Right hindlimb (tissue), 1 donor: ENCODE measurements around the gene LRP1B.

Experiments
- DNase-seq: peaks from one replicate; pipeline ENCODE4 v3.0.0-alpha.2; 2018

Gene LRP1B

DNA sequence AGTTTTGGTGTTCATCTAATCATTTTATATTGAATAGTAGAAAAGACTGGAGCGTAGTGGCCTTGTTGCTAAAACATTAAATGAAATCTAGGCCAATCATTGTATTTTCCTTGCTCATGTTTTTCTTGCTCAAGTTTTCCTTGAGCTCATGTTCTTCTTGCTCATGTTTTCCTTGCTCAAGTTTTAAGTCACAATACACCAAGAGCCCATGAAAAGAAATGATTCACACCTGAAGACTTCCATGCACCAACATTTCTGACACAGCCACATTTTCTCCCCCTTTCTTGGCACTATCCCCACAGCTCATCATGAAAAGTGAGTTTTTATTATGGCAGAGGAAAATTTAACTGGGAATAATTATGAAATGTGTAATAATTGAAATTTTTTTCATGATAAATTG is 92.0 kb downstream of the LRP1B start:
- no peak for DNase-seq

DNA sequence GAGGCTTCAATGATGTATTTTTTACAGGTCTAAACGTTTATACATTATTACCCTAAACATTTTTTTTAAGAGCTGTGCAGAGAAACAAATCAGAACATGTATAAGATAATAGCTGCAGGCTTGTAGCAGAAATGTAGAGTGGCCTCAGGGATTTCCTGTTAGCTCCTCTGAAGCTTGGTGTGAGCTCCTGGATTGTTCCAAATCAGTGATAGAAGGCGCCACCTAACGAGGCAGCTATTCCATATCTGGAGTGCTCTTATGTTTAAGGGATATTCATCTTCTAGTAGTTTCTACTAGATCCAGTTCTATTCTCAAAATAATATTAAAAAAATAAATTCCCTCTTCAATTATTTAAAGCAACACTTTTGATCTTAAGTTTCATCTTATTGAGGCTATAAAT is 93.1 kb downstream of the LRP1B start:
- DNase-seq, result no peak

DNA sequence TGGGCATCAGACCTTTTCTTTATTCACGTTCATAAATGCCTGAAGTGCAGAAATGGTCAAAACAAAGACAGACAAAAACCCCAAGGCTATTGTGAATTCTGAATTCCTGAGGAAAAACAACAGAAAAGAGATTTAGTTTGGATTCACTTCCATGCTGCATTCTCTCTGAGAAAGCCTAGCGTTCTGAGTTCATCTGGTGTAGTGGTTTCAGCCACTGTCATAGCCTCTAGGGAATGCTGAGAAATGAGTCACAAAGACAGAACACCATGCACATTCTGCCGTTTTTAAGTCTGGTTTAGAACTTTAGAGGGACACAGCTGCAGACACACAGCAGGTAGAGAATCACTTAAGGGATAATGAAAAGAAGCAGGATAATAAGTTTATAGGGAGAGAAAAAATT is 93.8 kb downstream of the LRP1B start:
- DNase-seq, result no peak

DNA sequence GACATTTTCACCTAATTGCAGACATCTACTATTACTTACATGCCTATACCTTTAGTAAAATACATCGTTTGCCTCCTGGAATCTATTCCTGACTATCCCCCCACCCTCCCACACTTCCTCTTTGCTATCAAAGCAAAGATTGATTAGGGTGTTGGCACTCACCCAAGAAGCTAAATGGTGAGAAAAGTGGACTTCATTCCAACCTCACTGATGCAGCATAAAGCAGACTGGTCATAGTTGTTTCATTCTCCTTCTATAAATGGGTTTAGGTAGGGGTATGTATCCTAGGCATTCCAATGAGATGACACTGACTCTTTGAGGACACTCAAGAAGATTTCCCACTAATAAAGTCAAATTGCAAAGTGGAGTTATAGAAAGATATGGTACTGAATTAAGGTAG is 97.4 kb downstream of the LRP1B start:
- no peak for DNase-seq

DNA sequence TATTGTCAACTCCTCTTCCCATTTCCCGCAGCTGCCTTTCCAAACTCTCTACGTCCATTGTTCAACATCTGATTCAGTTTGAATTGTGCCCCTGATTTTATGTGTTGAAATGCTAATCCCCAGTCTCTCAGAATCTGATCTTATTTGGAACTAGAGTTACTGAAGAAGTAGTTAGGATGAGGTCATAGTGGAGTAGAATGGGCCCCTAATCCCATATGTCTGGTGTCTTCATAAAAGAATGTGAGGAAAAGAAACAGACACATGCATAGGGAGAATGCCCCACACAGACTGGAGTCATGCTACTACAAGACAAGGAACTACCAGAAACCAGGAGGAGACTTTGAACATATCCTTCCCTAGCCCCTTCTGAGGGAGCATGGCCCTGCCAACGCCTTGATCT is 99.2 kb downstream of the LRP1B start:
- DNase-seq, result no peak

DNA sequence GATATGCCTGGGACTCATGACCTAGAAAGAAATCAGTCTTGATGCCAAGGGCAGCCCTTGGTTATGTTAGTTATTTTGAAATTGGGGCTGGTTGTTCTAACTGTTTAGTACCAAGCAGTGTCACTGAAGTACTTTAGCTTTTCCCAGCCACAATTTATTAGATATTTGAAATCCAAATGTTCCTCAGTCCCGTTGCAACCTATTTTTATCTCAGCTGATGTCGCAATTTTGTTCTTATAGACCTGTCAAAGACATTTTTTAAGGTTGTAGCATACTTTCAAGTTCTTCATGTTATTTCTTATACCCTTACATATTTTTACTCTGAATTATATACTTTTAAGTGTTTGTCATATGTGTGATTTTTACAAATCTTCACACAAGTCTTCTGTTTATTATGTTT is 100.1 kb downstream of the LRP1B start:
- no peak for DNase-seq

DNA sequence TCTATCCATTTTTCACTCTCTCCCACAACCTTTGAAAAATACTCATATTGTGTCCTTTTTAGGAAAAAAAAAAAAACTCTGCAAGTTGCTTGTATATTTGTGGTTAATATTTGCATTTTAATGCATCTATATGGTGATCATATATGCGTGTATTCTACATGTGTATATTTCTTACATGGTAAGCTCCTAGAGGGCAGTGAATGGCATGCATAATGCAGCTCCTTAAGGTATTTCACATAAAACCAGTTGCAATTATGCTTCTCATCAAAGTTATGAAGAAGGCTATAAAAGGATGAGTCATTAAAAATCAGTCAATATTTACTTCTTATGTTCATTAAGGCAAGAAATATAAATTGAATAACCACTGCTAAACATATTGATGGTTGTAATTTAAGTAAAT is 100.8 kb downstream of the LRP1B start:
- DNase-seq, result no peak

DNA sequence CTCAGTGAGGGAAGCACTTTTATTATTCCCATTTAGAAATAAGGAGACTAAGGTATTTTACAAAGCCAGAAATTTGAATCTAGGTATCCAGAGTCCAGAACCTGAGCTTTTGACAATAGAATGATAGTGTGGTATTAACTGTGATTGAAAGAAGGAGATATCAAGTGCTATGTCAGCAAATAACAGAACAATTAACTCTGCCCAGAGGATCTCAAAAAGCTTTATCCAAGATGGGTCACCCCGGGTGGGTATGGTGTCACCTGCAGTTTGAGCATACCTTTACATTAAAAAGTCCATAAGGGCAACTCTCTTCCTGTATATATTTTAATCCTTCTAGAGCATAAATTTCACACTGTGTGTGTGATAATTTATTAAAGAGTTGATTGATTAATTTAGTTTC is 105.4 kb downstream of the LRP1B start:
- DNase-seq, result no peak

DNA sequence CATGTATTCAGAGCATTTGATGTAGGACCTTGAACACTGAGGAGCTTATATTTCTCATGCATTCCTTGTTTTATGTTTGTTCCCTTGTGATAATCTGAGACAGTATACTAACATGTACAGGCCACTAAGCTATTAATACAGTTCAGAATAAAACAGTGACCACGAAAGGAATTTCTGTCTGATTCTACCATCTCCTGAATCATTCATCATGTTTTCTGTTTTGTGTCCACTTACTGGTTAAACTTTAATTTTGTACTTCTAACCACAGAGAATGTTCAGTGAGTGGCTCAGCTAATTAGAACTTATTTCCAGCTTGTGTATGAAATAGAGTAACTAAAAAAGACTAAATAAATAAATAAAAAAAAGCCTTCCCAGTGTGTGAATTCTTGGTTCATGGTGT is 110.4 kb downstream of the LRP1B start:
- no peak for DNase-seq

DNA sequence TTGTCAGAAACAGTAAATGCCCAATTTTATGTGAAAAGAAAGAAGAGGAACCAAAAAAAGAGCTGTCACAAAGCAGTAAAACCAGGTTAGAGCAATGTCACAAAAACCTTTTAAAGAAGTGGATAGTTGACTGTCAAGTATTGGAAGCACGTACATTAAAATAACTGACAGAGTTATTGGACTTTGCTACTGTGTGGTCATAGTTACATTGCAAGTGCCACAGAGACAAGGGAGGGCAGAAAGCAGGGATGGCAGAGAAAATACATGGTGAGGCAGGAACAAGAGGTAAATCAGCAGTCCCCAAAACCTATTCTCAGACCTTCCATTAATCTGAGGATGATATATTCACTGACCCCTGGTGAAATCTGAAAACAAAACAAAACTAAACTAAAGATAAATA is 116.3 kb downstream of the LRP1B start:
- no peak for DNase-seq

DNA sequence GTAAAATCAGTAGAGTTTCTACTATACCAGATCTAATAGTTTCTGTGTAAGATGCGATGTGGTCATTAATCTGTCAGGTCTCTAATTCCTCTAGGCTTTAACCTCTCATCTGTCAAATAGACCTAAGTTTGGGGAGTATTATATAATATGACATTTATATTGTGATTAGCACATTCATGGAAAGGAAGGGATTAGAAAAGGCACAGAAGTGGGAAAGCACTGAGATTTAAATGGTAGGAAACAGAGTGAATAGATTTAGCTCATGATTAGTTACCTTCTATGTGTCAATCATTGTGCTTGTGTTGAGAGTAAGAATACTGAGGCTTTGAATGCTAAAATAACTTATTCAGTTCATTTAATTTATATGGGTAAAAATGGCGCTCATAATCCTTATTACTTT is 118.0 kb downstream of the LRP1B start:
- no peak for DNase-seq

DNA sequence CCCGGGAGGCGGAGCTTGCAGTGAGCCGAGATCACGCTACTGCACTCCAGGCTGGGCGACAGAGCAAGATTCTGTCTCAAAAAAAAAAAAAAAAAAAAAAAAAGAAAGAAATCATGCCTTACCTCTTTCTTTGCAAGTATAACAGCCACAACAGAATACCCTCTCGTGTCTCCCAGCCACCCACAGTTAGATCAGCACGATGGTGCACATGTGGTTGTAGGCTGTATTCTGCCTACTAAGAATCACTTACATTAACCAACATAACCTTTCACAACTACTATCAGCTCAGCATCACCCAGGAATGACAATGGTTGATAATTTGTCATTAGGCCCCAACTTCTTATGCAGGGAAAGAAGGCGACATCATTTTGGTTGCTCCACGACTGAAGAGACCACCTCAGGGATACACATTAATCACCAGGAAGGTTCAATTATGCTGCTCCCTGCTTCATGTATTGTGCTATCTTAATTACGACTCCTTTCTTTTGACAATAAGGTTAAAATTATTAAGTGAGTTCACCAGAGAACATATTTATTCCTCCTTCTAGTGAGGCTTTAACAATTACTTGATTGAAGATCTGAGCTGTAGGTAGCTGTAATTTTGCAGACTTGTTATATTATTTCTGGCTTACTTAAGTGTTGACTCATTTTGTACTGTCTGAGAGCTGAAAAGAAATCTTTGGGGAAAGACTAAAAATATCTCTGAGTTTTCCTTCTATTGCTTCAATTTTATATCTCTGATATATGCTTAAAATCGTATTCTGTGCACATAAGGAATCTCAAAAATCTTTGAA is 120.1 kb downstream of the LRP1B start:
- no peak for DNase-seq

DNA sequence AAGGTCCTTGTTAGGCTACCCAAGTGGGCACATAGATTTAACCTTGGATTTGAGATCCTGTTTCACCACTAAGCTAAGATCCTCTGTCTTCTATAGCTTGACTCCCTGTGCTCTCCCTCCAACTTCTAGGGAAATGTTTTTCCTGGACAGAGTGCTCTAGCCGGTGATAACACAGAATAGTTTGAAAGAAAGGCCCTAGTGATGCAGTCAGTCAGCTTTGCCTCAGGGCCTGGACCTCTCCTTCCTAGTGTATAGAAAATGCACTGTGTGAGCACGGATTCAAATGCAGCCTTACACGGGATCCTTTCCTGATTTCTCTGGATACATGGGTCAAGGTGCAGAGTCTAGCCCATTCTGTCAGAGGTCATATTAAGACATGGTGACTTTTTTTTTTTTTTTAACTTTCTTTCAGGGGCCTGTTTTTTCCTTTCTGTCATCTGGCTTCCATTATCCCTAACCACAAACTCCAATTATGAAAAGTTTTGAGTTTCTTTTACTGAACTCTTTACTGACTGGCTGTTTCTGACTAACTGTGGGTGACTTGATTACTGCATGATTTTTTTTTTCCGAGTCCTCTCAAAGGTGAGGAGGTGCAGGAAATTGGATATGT is 122.6 kb downstream of the LRP1B start:
- no peak for DNase-seq

DNA sequence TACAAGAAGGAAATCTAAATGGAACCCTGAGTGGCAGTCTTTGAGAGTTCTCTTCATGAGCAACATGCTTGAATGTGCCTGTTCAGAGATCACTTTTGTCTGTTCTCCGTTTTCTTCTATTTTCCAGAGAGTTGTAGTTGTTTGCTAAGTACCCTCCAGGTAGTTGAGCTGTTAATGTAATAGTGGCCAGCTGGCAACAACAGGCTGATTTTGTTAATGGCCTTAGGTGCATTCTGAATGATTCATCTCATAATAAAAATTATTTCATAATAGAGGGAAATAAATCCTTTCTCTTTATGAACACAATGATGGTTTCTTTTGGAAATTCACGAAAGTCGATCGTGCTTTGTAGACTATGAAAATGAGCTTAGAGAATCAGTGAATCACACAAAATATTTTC is 136.8 kb downstream of the LRP1B start:
- no peak for DNase-seq

DNA sequence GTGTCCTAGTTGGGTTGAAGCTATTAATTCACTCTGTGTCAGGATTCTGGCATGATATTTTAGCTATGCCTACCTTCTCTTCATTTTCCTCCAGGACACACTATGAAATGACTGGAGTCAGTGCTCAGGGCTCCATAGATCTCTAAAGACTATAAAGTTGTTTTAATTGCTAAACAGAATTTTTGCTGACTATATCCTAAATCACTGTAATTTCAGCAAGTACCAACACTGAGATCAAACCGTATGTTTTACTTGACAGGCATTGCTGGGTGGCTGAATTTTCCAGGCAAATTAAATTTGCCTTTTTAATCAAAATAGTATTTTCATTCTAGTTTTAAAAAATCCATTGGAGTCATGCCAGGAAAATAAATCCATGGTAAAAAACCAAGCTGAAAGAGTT is 138.1 kb downstream of the LRP1B start:
- no peak for DNase-seq

DNA sequence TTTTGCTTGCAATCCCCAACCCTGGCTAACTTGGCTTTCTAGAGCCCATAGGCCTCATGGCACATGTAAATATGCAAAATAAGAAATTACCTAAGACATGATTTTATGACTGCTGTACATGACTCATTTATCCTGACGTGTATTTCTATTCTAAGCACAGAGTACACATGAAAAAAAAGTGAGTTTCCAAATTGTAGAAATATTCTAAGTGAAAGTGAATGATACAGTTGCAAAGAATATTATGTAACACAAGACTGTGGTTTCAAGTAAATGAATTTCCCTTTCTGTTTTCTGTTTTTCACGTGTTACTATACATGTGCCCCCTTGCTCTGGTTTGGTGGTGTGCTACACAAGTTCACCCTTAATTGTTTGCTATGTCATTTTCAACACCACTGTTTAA is 162.4 kb downstream of the LRP1B start:
- DNase-seq, result no peak

DNA sequence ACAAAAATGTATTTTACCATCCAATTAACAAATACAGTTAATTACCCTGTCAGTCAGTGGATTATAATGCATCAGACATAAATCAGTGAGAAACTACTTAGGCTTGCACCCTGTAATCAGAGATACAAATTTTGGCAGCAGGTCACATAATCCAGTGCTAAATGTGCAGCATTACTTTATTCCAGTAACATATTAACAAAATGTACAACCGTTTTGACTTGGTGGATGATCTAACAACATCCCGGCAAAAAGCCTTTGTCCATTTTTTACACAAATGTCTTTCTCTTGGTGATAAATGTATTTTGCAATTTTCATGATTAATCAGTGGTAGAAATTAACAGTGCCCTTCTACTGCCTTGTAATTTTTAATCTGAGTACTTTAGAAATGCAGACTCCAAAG is 162.8 kb downstream of the LRP1B start:
- no peak for DNase-seq

DNA sequence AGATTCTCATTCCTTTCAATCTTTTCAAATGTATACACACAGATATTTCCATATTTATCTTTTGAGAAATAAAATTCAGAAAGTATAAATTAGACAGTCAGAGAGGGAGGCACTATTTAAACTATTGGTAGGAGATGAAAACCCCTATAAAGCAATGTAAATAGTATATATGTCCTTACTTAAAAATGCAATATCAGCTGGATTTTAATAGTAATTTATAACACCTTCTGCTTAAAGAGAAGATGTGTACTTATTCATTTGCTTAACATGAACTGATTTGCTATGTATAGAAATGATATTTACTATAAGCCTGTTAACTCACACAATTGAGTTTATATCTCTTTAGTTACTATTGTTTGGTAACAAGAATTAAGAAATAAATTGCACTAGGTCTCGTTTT is 163.3 kb downstream of the LRP1B start:
- DNase-seq, result no peak

DNA sequence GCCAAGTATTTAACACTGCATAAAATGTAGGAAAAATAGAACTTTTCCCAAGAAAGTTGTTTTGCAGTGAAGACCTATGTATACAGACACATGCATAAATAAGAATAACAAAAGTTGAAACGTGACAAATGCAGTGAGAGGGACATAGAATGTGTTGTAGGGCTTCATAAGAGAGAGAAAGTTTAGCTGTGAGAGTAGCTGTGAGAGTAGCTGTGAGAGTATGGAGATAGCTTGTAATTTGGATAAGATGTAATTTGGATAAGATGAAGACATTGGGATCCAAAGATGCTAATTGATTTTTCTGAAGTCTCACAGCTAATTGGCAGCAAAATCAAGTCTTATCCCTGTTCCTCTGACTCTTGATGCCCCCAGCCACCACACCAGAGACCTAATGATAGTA is 170.9 kb downstream of the LRP1B start:
- DNase-seq, result no peak

DNA sequence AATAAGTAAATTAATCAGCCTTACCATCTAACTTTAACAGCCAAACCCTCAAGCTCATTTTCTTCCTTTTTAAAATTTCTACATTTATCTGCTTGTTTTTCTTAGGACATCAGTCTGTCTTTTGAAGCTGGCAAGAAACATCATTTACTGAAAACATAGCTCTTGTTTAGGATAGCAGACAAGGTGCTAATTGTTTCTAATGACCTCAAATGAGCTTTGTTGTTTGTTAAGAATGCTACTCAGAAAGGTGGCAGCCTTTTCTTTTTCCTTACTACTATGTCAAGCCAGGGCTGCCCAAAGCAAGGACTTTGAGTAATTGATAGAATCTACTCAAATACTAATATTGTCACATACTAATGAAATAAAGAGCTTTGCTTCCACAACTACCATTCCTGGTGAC is 171.8 kb downstream of the LRP1B start:
- DNase-seq, result no peak

DNA sequence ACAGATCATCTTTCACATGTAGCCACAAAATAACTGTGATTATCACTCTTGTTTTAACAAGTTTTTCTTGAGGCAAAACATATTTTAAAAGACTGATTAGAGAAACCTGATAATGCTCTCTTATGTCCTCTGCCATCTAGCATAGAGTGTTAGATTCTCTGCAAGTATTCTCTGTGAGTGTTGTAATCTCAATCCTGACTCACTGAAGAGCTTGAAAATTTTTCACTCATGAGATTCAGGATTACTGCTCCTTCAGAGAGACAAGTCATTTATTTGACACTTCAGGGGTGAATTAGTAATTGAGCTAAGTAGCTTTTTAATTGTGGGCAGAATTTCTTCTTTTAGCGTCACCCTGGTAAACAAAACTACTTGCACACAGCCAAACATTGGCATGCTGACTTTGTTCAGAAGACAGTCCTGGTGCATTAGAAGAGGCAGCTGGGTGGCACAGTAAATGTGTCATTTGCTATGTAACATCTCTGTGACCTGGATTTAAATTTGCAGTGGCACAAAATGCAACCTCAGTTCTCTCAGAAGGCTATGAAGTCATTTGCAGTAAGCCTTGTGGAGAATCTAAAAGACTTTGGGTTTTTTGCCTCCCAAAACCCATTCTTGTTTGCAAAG is 172.9 kb downstream of the LRP1B start:
- no peak for DNase-seq

DNA sequence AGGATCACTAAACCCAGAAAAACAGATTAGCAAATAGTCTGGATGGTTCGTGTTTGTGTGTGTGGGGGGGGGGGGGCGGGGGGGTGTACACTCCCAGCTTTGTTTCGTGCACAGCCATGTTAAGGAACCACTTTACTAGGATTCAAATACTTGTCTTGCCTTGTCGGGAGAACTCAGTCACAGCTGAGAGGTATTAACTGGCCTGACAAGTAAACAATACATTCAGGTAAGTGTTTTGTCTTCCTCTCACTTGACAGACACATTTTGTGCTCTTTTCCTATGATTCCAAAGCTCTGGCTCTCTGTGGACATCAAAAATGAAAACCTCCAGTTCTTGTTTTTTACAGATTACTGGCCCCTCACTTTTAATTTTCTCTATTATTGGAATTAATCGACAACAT is 173.5 kb downstream of the LRP1B start:
- no peak for DNase-seq

DNA sequence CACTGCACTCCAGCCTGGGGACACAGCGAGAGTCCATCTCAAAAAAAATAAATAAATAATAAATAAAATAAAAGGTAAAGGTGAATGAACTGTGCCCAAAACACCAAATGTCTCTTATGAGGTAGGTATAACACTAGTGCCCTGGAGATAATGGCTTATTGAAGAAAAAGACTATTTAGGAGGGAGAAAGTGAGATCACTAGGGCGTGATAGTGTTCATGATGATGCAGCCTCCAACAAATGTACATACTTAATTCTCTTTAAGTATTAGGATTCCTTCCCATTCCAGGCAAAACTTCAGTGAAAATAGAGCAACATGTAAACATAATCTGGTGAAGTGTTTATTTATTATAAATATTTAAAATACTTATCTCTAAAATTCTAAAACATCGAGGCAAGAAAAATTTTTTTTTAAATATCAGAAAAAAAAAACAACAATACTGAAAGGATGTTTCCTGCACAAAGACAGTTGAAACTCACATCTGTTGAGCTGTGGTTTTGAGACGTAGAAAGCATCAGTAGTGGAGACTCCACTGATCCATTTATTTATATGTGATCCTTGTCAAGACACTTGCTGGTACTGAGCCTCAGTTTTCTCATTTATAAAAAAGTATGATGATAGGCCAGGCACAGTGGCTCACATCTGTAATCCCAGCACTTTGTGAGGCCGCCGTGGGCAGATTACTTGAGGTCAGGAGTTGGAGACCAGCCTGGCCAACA is 183.3 kb downstream of the LRP1B start:
- DNase-seq, result no peak

DNA sequence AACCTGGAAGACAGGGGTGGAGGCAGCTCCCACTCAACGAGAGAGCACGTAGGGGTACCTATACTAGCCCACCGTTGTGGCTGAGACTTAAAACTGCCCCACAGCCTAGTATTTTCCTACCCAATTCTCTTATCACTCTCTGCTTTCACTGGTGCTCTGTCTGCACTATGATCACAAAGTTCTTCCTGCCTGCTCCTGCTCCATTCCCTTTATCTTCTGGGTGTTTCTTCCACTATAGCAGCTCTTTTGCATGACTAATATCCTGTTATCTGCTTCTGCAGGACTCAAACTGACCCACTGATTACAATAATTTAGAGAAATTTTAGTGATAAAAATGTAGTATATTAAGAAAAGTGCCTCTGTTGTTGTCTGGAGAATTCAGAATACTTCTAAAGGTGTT is 184.8 kb downstream of the LRP1B start:
- no peak for DNase-seq
